ENCODE data around the gene CBFA2T2. TPM values are rescaled to one million over a fixed set of nuclear protein-coding genes. Genes with fewer than 3 reads are reported as not detected.

Gene CBFA2T2
- total and polyA plus RNA-seq, 10 of the 15 experiments (the other 5 are each of a cell fraction or from before 2014, with no cell fraction given), result 0.61 to 8.6 (median 5.5) TPM

DNA sequence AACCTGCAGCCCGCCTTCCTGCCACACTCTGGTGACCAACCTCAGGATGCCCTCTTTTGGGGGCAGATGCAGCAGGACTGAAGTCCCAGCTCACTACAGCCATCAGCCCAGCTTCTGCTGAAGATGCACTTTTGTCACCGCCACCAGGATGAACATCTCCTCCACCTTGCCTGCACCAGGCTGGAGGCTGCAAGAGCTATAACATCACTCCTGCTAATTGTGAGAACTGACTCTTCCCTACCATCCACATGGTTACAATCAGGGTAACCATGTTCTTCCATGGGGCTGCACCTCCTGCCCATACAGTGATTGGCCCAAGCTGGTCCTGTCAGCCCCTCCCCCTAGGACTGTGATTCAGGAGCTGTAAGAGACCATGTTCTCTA, 174.9 kb downstream of the CBFA2T2 start:
- Histone ChIP-seq H3K9ac (ENCODE audit: control insufficient read depth, insufficient read depth, low read length) (no peak overlapping the region), H2AFZ (ENCODE audit: control insufficient read depth, low read depth, low read length) (no peak overlapping the region), H3K4me1 (ENCODE audit: control insufficient read depth, insufficient read depth, low read length) (peaks cover 29% of the 10 kb centered on the region), H3K9me3 (replicated peaks; ENCODE audit: control insufficient read depth, insufficient read depth, low read length) (no peaks in the 10 kb centered on the region), H3K4me2 (ENCODE audit: control insufficient read depth, insufficient read depth) (no peak overlapping the region), H3K36me3 (ENCODE audit: control insufficient read depth in 2 of 2, insufficient read depth in 2 of 2, low read length in 1 of 2) (no peaks in the 10 kb centered on the region), H4K20me1 (ENCODE audit: control insufficient read depth, insufficient read depth) (peaks cover 4% of the 10 kb centered on the region; the same call in 1 of the 2 replicates), H3K27me3 (replicated peaks in 1 of 2; ENCODE audit: control insufficient read depth in 2 of 2, insufficient read depth in 2 of 2, low read length in 1 of 2) (no peaks in the 10 kb centered on the region), H3K4me3 (no peak overlapping the region), H3K27ac (ENCODE audit: control insufficient read depth, insufficient read depth) (no peak overlapping the region), H3K79me2 (ENCODE audit: control insufficient read depth, insufficient read depth, low read length) (peaks cover 2% of the 10 kb centered on the region)
- intact Hi-C loops (cut with micrococcal nuclease; ENCODE audit: unreplicated experiment), result loop anchor here (1.0 to 10.0 kb wide), 2 partner anchors 25 to 460 kb away; no protein-coding TSS in a partner anchor
- ChIA-PET CTCF (interaction anchor here (0.6 to 3.2 kb wide), 6 partner anchors 11 to 220 kb away, joined by 3 to 20 read pairs (median 4); no protein-coding TSS in a partner anchor), POLR2A (interaction anchor here (0.7 to 3.3 kb wide), 6 partner anchors 22 to 175 kb away, joined by 3 to 20 read pairs (median 3); partner anchors contain the start of genes CBFA2T2 and PXMP4), SMC1A (ENCODE audit: uncharacterized antibody, unreplicated experiment) (interaction anchor here (0.6 to 1.2 kb wide), 3 partner anchors 11 to 266 kb away, joined by 4 read pairs; no protein-coding TSS in a partner anchor), RAD21 (ENCODE audit: unreplicated experiment) (interaction anchor here (1.4 to 2.2 kb wide), 3 partner anchors 12 to 205 kb away, joined by 4 to 10 read pairs (median 10); partner anchors contain the start of gene CBFA2T2)
- no TSS peak for BruUV-seq (replicated peaks)
- in situ Hi-C loops (cut with MboI), result no loop called here
- DNase-seq (ENCODE audit: low read depth, low spot score) (no peak), ATAC-seq (no peak), FAIRE-seq (no peak)
- TF ChIP-seq, protein P1, sequence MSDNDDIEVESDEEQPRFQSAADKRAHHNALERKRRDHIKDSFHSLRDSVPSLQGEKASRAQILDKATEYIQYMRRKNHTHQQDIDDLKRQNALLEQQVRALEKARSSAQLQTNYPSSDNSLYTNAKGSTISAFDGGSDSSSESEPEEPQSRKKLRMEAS (IDR thresholded peaks at IDR 0.05; ENCODE audit: low read depth, low read length), result no peak
- TF ChIP-seq SMAD5 (IDR thresholded peaks at IDR 0.05; ENCODE audit: low read depth), result no peak
- no peak for TF ChIP-seq ZSCAN29 (IDR thresholded peaks at IDR 0.05)
- no peak for TF ChIP-seq RB1 (IDR thresholded peaks at IDR 0.05; ENCODE audit: borderline replicate concordance)
- no peak for TF ChIP-seq RAD51 (IDR thresholded peaks at IDR 0.05)
- no peak for TF ChIP-seq FOS (IDR thresholded peaks at IDR 0.05; ENCODE audit: borderline replicate concordance, extremely low read depth, insufficient read length)
- TF ChIP-seq JUNB (IDR thresholded peaks at IDR 0.05), result no peak
- TF ChIP-seq NFXL1 (IDR thresholded peaks at IDR 0.05; ENCODE audit: borderline replicate concordance), result no peak
- no peak for TF ChIP-seq NRF1 (conservative IDR thresholded peaks at IDR 0.05; ENCODE audit: low read depth, low read length)
- TF ChIP-seq TCF3 (IDR thresholded peaks at IDR 0.05; ENCODE audit: borderline replicate concordance, insufficient read depth, low read depth, low read length), result no peak
- TF ChIP-seq ZNF274 (IDR thresholded peaks at IDR 0.05; ENCODE audit: insufficient read depth, insufficient read length), result no peak
- no peak for TF ChIP-seq SMC3 (IDR thresholded peaks at IDR 0.05; ENCODE audit: borderline replicate concordance, low read length)
- no peak for TF ChIP-seq MEF2A (IDR thresholded peaks at IDR 0.05; ENCODE audit: insufficient read depth, low read depth, low read length)
- no peak for TF ChIP-seq SUPT20H (IDR thresholded peaks at IDR 0.05; ENCODE audit: borderline replicate concordance, control insufficient read depth, low read depth, low read length)
- no peak for TF ChIP-seq SREBF1 (IDR thresholded peaks at IDR 0.05; ENCODE audit: low read length)
- TF ChIP-seq ZBED1 (IDR thresholded peaks at IDR 0.05; ENCODE audit: borderline replicate concordance), result no peak
- TF ChIP-seq, protein P2, sequence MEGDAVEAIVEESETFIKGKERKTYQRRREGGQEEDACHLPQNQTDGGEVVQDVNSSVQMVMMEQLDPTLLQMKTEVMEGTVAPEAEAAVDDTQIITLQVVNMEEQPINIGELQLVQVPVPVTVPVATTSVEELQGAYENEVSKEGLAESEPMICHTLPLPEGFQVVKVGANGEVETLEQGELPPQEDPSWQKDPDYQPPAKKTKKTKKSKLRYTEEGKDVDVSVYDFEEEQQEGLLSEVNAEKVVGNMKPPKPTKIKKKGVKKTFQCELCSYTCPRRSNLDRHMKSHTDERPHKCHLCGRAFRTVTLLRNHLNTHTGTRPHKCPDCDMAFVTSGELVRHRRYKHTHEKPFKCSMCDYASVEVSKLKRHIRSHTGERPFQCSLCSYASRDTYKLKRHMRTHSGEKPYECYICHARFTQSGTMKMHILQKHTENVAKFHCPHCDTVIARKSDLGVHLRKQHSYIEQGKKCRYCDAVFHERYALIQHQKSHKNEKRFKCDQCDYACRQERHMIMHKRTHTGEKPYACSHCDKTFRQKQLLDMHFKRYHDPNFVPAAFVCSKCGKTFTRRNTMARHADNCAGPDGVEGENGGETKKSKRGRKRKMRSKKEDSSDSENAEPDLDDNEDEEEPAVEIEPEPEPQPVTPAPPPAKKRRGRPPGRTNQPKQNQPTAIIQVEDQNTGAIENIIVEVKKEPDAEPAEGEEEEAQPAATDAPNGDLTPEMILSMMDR (IDR thresholded peaks at IDR 0.05 in 2 of 3, conservative IDR thresholded peaks at IDR 0.05 in 1 of 3; ENCODE audit: control insufficient read depth in 2 of 3, extremely low read depth in 1 of 3, insufficient read depth in 1 of 3, low read depth in 3 of 3, low read length in 3 of 3), result no peak
- no peak for TF ChIP-seq ZNF24 (IDR thresholded peaks at IDR 0.05)
- no peak for TF ChIP-seq ZNF217 (IDR thresholded peaks at IDR 0.05)
- 81% methylated on average over 2 of the region's 2 CpGs for WGBS (ENCODE audit: insufficient coverage, insufficient replicate concordance, low lambda C conversion rate, missing lambda C conversion rate)
